Choroid plexus epithelial cell (primary cell): Measurements from ENCODE around the gene RBM14.
A peak's percentile ranks its signal among the peaks of the same experiment; 100 is the strongest.

ENCODE experiments used
- DNase-seq: peaks from one replicate; pipeline ENCODE4 v3.0.0-alpha.2; 2010; ENCODE audit warnings: low read depth
- H3K4me3 ChIP-seq: 2 replicates; pipeline ENCODE4 v1.5.1; 2011; ENCODE audit warnings: low read depth, mild to moderate bottlenecking, control low read depth, low read length, moderate library complexity
- TF ChIP-seq, protein P1 (sequence below): conservative IDR thresholded peaks from 2 replicates; pipeline ENCODE4 v1.5.1; 2011; ENCODE audit warnings: low read depth, mild to moderate bottlenecking, control low read depth, inconsistent platforms, low read length, moderate library complexity

RBM14 gene

DNA sequence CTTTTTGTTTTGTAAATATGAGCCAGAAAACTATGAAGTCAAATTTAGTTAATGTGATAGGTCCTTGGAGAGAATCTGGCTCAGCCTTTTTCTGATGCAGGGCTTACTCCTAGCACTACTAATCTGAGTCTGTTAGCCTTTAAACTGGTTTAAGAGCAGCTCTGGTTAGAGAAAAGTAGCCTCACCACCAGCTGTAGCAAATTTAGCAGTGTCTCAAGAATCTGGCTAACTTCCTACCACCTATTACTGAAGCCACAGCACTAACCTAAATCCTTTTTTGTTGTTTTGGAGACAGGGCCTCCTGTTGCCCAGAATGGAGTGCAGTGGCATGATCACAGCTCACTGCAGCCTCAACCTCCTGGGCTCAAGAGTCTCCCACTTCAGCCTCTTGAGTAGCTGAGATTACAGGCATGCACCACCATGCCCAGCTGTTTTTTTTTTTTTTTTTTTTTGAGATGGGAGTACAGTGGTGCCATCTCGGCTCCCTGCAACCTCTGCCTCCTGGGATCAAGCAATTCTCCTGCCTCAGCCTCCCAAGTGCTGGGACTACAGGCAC, 47.4 kb downstream of the RBM14 start:
- no peak for DNase-seq
- TF ChIP-seq, protein P1, sequence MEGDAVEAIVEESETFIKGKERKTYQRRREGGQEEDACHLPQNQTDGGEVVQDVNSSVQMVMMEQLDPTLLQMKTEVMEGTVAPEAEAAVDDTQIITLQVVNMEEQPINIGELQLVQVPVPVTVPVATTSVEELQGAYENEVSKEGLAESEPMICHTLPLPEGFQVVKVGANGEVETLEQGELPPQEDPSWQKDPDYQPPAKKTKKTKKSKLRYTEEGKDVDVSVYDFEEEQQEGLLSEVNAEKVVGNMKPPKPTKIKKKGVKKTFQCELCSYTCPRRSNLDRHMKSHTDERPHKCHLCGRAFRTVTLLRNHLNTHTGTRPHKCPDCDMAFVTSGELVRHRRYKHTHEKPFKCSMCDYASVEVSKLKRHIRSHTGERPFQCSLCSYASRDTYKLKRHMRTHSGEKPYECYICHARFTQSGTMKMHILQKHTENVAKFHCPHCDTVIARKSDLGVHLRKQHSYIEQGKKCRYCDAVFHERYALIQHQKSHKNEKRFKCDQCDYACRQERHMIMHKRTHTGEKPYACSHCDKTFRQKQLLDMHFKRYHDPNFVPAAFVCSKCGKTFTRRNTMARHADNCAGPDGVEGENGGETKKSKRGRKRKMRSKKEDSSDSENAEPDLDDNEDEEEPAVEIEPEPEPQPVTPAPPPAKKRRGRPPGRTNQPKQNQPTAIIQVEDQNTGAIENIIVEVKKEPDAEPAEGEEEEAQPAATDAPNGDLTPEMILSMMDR = no peak

DNA sequence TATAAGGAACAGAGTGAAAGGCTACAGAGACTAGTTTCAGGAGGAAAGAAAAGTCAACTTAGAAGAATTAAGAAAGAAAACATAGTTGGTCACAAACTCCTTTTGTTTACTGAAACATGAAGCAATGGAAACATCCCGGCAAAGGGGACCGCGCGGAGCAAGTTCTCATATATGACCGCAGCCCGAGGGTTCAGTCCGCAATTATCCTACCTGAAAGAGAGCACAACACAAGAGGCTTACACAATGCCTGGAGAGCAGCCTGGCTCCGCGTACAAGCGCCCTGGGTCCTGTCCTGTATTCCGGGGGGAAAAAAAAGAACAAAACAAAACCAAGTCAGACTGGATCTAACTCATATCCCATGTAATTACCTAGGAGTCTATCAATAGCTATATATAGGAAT, 48.9 kb downstream of the RBM14 start:
- TF ChIP-seq, protein P1 = no peak
- no peak for DNase-seq
- H3K4me3 ChIP-seq = no peak overlapping the region

More for the DNA sequence above, 47.4 kb downstream of the RBM14 start:
- H3K4me3 ChIP-seq = no peak overlapping the region

DNA sequence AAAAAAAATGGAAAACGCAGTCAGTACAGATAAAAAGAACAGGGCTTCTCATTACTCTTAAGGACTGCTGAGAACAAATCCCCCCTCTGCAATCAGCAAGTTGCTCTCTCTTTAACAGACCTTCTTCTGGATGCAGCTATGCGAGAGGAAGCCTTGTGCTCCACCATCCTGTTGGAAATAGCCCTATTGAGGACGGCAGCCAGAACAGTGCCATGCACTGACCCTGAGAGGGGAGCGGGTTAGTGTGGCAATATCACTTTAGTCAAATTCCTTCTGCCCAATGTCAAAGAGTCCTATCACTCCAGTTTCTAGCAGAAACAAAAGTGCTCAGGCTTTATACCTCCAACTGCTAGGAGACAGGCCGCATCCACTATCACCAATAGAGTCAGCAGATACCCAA, 54.4 kb downstream of the RBM14 start:
- no peak for DNase-seq
- TF ChIP-seq, protein P1 = no peak
- H3K4me3 ChIP-seq = no peak overlapping the region

DNA sequence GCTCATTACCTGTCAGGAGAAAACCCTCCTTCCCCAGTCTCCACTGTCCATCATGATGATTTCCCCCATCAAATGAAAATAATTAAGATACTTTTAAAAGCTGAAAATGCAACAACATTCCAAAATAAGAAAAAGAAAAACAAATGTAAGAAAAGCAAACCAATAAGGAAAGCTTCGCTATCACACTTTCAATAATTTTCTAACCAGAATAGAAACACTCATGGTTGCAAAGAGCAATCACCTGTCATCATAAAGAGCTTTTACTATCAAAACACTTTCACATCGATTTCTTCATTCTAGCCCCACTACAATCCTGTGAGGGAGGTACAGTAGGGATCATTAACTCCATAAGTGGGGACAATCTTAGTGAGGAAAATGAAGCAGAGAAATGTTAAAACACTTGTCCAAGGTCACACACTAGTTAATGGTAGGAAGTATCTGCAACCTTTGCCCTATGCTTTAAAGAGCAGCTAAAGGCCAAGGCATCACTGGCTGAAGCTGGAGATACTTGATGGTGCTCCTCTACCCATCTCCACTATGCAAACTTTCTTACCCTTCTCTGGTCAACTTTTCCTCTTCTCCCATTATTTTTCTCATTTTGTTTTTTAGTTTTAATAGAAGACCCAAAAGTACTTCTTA, 58.7 kb downstream of the RBM14 start:
- TF ChIP-seq, protein P1 = no peak
- H3K4me3 ChIP-seq = no peak overlapping the region
- DNase-seq = no peak

DNA sequence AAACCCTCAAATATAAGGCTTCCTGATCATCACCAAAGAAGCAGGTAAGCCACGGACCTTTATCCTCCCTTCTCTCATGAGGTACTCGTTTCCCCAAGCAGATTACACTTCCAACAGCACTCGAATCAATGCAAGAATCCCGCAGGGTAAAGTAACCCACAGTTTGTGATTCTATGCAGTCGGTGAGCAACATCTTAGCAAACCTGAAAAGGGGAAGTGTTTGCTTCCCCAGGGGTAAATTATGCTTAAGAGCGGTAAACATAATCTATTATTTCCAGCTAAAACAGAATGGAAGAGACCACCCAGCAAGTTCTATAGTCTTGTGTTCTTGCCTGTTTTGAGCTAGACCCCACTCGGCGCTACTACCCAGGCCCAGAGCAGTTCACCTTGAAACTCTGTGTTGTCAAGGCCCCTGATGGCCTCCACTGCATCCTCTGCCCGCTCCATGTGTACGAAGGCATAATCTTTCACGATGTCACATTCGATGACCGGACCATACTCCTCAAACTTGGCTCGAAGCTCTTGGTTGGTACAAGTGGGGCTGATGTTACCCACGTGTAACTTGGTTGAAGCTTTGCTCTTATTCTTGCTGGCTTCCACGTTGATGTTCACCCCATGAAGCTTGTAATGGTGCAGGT, 60.0 kb downstream of the RBM14 start:
- peak overlapping the region; percentile 3 for H3K4me3 ChIP-seq
- TF ChIP-seq, protein P1 = no peak
- DNase-seq = no peak
